HG02981 (cell line): ENCODE data around the gene GOLT1A.

Experiments used
- ATAC-seq: cut with Tn5 transposase; IDR thresholded peaks from one replicate; pipeline ENCODE4 v1.9.1; 2021; ENCODE audit warnings: mild to moderate bottlenecking, moderate library complexity; ENCODE audit not compliant: unreplicated experiment

The GOLT1A gene, protein sequence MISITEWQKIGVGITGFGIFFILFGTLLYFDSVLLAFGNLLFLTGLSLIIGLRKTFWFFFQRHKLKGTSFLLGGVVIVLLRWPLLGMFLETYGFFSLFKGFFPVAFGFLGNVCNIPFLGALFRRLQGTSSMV

DNA sequence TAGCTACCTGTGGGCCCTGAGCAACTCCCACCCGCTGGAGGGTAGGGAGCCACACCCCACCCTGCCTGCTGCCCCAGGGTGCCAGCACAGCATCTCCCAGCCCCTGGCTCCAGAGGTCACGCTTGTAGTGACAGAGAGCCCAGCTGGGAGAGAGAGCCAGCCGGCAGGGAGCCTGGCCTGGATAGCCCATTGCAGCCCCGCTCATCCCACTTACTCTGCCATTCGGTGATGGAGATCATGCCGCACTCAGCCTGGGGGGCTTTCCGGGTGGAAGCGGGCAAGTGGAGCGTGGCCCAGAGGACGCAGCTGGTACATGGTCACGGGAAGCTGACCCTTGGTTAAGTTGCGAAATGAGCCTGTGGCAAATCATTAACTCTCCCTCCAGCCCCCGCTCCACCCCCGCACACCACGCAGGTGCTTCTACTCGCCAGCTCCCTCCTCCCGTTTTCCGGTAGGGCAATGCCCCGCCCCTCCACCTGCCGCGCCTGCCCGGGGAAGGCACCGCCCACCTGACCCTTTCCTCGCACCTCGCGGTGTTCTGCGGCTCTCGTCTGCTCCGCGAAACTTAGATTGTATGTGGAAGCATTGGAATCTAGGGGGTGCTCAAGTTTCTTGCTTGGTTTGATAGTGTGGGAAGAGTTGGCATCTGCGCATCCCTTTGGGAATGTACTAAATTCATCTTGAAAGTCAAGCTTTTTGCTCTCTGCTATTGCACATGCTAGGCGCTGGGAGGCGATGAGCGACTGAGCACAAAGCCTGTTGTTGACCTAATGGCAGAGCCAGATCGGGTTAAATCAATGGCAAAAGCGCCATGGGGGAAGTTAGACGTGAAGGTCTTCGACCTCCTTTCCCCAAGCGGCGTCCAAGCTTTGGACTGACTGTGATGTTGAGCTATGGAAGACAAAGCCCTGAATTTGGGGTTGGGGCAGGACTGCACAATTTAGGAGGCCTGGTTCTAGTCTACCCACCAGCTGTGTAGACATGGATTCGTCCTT is at the start of gene GOLT1A:
TSS of gene GOLT1A (minus strand) at position 321 of the 995 bp plus-strand sequence. CDS start at position 239, 82 bp downstream.
- ATAC-seq = peak; percentile 72

DNA sequence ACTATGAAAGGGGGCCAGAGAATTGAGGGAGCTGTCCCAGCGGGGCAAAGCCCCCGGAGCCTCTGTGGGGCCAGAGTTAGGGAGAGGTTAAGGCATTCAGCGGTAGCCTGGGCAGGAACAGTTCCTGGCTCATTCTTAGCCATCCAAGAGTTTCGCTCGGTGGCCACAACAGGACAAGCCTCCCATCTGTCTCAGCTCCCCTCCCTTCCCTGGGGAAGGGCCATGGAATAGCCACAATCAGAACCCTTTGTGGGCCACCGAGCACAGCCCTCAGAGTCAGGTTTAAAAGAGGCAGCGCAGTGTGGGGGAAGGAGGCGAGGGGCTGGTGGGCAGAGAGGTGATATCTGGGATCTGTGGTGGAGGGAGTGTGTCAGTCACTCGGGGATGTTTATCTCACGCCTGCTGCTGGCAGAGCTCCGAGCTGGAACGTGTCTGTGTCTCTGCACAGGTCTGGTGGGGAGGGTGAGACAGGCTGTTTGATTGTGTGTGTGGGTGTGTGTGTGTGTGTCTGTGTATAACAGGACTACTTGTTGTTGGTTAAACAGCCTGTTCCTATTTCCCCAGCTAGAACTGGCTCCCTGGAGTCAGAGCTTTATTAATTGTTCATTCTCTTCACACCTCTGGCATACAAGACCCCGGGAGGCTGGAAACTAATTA is 49.6 kb upstream of the GOLT1A start:
- no peak for ATAC-seq

DNA sequence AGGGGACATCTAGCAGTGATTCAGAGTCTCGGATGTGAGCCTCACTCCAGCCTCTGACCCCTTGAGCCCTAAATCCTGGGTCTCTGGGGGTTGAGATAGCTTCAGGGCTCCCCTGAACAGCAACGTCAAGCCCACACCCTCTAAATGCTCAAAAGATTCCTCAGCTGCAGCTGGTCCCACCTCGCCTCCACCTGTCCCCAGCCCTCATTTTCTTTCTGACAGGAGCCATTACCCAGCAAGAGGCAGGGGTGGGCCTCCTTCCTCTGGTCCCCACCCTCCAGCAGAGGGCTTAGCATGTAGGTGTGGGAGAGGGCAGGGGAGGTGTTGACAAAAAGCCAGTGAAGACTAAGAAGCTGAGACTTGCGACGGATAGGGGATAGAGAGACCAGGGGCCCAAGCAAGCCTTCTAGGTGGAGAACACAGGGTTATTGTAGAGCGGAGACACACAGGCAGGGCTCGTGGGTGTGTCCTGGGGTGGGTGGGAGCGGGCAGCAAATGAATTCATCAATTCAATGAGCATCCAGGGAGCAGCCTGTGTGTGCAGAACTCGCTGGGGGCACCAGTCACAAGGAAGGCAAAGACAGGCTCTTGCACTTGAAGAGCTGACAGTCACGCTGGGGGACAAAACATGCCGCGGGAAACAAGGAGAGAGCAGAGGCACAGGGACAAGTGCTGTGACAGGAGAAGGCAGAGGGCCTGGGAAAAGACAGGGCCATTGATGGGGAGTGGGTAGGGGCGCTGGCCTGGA is 48.9 kb upstream of the GOLT1A start:
- ATAC-seq = no peak

DNA sequence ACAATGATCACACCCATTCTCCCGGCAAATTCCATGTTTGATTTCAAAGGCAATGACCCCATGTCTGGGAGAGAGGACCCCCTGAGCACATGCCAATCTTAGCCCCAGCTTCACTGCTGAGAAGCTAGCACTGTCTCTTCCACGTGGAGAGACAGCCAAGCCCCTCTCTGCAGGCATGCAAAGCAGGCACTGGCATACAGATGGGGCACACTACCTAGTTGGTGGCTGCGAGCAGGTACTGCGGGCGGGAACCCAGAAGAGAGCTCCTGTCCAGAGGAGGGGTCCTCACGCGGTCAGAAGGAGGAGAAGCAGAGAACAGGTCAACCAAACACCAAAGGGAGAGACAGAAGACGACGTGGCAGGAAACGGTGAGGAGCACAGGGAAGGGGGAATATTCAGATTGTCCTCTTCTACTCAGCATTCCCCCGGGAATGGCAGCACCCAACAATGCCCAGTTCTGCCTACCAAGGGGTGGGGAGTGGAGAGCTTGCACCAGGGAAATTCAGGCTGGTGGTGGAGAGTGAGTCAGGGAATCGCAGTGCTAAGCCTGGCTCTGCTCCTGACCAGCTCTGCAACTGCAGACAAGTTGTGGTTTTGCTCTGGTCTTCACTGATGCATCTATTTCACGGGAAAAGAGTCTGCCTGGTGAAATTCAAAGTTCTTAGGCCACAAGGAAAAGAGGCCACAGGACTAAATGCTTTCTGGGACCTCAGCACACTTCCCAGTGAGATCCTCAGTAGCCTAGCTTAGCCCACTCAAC is 48.1 kb upstream of the GOLT1A start:
- ATAC-seq = no peak

DNA sequence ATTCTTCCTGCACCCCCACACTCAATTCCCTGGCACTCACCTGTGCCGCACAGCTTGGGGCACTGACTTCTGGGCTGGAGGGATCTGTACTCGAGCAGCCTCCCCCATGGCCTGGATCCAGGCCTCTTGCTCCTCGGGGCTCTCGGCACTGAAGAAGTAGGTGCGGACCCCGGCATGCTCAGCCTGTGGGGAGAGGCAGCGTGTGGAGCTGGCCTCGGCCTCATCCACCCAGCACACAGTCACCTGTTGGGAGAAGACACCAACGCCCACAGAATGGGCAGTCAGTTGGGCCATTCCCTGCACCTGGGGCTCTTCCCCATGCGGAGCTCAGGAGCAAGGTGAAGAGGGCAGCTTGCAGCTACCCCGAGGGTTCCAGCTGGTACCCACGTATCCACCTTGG is 47.5 kb upstream of the GOLT1A start:
- no peak for ATAC-seq

DNA sequence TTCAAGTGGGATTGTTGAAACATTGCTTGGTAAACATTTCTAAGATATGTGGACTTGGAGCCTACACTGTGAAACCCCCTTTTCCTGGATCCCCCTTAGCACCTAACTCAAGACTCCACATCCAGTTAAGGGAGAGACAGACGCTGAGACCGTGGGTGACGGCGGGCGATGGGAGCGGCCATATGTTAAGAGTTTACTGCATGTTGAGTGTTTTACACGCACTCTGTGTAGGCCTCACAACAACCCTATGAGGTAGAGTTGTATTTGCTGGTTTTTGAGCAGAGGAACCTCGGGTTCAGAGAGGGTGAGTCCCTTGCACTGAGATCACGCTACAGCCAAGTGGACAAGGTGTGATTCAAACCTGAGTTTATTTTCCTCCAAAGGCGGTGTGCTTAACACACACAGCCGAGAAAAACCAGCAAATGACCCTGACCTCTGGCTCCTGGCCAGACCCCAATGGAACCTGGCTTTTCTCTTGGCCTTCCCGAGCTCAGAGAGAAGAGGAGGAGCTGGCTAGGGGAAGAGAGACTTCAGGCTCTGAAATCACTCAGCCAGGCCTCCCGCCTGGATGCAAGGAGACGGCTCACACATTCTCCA is 46.9 kb upstream of the GOLT1A start:
- no peak for ATAC-seq

DNA sequence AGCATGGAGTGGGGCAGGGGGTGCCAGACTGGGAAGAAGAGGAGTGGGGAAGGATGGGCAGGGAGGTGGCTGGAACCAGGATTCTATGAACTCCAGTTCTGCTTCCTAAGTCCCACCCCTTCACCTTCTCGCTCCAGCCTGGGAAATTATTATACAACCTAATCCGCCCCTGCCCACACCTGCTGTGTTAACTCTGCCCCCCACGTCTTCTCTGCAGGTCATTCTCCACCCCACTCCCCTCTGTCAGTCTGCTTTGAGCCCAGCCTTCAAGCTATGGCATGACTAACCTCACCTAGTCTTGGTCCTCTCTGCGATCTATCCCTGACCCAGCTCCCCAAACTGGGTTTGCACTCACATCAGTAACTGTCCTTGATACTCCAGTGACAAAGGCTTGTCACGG is 46.0 kb upstream of the GOLT1A start:
- no peak for ATAC-seq

DNA sequence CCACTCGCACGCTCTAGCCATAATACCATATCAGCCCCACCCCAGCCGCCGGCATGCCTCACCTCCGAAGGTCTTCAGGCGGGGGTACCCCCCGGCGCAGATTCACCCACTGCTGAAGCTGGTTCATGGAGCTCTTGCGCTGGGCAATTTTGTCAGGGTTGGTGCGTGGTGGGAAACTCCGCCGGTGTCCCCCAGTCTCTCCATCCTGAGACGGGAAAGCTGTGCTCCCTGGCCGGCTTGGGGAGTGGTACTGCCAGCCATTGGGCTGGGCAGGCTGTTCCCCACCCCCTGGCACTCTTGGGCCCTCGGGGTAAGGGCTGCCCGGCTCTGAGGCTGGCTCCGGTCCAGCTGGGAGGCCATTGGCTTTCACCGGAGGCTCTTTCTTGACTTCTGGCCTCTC is 45.4 kb upstream of the GOLT1A start:
- no peak for ATAC-seq

DNA sequence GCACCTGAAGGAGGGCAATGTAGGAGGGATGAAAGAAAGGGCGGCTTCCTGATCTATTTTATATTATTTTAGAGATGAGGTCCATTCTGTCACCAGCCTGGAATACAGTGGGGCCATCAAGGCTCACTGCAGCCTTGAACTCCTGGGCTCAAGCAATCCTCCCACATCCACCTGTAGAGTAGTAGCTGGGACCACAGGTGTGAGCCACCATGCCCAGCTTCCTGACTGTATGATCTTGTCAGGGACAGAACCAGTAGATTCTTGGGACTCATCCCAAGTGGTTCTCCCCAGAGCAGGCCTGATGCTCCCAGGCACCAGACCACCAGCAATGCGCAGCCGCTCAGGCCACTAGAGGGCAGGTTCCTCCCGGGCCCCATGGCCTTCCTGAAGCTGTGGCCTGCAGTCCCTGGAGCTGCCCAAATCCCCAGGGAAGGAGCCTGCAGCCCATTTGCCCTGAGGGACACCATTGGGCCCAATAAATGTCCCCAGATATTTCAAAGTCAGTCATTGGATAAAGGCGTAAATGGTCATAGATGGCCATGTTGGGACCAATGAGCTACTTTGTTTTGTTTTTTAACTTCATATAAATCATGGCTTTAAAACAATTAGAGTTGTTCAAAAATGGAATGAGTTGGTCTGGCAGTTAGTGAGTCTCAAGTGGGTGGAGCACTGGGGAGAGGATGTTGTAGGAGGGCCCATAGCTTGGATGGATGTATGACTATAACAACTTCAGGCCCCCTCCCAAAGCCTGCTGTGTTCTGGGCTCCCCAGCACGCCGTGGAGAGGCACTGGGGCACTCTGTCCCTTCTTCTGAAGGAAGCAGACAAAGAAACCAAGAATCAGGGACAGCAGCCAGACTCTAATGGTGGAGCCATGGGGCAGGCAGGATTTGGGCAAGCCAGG is 44.7 kb upstream of the GOLT1A start:
- ATAC-seq = no peak

DNA sequence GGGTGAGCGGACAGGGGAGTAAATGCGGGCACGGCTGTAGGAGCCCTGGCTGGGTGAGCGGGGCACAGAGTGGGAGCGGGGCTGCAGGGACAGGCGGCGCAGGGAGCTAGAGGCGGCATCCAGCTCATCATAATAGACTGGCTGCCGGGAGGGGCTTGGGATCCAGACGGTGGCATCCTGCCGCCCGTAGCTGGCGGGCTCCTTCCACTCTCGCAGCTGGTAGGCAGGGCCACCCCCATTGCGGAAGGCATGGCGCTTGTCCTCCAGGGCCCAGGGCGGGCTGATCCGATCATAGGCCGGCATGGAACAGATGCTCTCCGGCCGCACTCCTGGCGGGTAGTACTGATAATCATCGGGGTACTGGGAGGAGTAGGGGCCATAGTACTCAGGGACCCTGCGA is 43.7 kb upstream of the GOLT1A start:
- no peak for ATAC-seq

DNA sequence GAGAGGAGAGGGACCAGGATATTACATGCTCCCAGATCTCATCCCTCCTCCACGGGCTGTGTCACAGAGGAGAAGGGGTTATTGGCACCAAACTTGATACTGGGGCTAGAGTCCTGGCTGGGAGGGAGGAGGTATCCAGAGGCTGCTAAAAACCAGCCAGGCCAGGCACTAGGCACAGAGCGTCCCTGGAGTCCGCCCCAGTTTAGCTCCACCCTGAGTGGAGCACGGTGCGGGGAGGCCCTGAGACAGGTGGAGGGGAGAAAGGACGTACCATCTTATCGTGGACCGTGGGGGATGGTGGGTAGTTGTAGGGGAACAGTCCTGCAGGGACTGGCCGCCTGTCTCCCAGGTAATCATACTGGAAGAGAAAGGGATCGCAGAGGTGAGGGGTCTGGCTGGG is 42.7 kb upstream of the GOLT1A start:
- no peak for ATAC-seq

DNA sequence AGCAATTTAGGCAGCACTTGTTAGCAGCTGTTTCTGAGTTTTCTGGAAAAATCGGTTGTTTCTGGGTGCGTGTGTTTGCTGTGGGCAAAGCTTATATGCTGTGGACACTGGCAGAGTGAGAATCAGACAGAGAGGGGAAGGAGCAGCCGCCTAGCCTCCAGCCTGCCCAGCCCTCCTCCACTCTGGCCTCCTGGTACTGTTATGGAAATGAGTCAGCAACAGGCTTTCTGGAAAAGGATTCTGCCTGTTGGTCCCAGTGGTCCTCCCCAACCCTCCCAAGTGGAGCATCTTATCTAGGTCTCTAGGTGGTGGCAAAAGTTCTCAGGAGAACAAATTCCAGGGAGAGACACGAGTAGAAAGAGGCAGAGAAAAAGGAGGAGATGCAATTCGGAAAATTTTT is 42.2 kb upstream of the GOLT1A start:
- ATAC-seq = no peak

DNA sequence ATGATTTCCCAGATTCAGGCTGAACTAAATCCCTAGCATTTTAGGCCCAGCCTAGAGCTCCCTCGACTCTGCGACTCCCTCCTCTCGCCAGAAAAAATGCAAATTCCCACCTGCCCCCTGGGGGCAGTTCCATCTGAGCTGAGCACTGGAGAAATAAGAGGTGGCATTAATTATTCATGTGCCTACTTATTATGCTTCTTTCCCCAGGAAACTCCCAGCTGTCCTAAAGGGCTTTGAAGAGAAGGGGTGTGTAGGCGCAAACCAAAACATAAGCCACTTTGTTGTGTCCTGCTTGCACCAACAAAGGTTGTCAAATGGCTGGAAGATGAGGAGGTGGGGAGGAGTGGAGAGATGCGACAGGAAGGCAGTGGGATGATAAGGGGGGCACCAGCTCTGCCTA is 41.4 kb upstream of the GOLT1A start:
- no peak for ATAC-seq

DNA sequence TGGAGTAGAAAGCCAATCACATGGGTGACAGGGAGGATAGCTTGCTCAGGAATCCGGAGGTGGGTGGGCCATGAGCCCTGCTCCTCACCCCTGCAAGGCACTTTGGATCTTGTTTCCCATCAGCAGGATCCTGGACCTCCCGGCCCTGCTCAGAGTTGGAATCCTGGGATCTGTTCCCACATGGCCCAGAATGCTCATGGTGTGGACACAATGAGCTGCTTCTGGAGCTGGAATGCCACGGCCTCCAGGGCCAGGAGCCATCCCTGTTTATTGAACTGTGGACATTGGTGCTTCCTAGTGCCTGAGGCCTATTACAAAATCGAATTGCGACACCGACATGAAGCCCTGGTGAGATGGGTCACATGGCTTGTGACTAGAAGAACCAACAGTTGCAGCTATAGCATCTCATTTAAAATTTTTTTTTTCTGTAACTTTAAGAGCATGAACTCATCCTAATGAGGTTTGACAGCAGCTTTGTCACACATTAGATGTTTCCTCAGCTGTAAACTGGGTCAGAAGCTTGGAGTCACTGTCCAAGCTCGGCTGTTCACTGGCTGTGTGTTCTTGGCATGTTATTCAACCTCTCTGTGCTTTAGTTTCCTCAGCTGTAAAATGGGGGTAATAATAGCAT is 40.4 kb upstream of the GOLT1A start:
- ATAC-seq = no peak

DNA sequence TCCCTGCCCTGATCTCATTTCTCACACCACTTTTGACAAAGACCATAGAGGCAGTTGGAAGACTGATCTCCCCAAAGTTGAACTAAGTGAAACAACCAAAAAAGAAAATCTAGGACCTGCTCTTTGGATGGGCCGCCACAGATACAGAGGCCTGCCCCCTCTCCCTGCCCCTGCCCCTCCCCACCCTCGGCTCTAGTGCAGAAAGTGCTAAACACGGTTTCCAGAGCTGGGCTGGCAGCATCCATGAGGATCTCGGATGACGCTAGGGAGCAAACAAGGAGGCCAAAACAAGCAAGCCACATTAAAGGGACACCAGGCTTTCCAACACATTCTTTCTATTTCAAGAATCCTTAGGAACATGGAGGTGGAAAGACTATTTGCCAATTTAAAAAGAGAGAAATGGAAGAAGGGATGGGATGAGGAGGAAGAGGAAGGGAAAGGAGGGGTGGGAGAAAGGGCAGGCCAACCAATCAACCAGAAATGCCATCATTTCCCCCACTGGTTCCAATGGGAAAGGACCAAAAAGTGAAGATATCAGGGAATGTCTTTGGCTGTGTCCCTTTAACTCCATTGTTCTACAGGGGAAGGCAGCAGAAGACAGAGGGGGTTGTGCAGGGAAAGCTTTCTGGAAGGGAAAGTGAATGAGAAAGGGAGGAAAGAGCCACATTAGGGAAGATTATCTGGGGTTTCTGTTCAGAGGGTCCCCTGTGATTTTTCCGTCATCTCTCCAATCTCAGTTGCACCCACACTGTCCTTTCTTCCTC is 38.3 kb upstream of the GOLT1A start:
- no peak for ATAC-seq

DNA sequence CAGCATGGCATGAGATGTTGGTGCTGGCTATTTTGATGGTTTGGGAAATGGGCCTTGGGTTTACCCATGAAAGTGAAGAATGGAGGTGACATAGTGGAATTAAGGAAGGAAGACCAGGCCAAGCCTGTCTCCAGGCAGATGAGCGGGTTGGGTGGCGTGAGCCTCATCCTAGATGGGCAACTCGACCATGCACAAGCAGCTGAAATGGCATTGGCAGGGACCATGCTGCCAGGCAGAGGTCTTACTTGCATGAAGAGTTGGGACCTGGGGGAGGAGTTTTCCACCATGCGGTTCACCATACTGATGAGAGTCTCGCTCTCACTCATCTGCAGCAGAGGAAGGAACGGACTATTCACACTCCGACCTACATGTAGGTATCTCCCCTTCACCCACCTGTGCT is 37.5 kb upstream of the GOLT1A start:
- ATAC-seq = no peak

DNA sequence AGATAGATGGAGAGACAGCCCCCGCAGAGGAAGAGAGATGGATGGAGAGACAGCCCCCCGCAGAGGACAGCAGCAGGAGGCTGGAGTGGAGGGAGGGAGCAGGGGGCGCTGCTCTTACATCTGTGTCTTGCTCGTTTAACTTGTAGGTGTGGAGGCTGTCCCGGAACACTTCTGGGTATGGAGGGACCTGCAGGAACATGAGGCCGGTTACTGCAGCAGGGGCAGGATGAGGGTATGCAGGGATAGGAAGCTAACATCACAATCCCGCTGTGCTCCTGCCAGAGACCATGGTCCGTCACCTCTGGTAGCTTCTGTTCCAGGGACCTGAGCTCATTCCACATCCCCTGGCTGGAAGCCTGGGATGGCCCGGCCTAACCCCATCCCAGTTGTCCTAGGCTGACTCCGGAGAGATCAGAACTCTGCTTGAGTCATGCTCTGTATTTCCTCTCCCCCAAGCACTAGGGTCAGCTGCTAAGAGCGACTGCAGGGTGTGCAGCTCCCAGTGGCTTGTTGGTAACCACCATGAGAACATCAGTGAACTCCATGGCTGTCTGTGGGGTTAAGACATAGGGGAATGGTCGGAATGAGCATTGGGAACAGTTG is 36.7 kb upstream of the GOLT1A start:
- ATAC-seq = no peak
